GM10248 (cell line): ENCODE results near the gene ELP4.

Experiments used
- CTCF ChIA-PET: fragments of 300-600 bp; sonication (Branson Sonifier 250); formaldehyde crosslinking; extraction: SDS; loops from one replicate; lab custom pipeline; 2021; ENCODE audit warnings: antibody characterized with exemption; lab: Yijun Ruan, JAX
- POLR2A ChIA-PET: fragments of 350-650 bp; sonication (Branson Sonifier 250); formaldehyde crosslinking; extraction: SDS; loops from one replicate; lab custom pipeline; 2020; ENCODE audit warnings: antibody characterized with exemption; lab: Yijun Ruan, JAX
- DNase-seq: peaks from one replicate; pipeline ENCODE4 v3.0.0; 2012; ENCODE audit errors: extremely low spot score
- CTCF ChIP-seq: IDR thresholded peaks from 2 replicates; pipeline ENCODE4 v1.5.1; 2012; ENCODE audit warnings: mild to moderate bottlenecking, low read depth; ENCODE audit errors: extremely low read depth, missing control alignments, control extremely low read depth

The ELP4 gene

GRCh38 chr11:31802609-31802989 lies 293.0 kb downstream of the ELP4 start:
- ChIA-PET POLR2A (no interaction called here), CTCF (no interaction called here)
- no peak for TF ChIP-seq CTCF
- DNase-seq: peak; percentile 16

DNA sequence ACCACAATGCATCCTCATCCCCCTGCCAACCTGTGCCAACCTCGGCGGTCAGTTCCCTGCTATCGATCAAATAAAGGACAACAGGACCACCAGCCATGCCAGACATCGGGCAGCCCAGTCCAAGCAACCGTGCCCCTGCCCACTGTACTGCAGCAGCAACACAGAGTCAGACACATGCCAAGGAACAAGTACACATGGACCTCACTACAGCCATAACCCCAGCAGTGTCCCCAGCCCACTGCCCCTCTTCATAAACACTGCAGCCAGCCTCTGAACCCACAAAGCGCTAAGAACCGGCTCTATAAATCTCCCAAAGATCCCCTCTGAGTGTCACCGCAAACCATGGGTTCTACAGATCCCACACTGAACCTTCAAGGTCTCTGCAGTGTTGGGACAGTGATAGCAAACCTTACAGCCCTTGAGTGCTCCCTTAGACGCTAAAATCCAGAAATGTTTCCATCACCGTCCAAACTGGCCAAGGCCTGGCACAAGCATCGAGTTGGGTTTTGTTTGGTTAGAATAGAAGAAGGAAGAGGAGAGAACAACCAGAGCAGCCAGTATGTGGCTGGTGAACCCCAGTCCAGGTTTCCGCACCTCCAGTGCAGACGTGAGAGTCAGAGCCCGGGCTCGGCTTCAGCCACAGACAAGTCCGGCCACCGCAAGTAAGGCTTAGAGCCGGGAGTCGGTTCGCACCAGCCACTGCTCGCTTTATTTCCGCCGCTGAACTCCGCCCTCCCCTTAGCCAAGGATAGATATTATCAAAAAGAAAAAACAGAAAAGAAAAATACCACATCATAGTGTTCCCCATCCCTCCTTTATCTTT lies 293.6 kb downstream of the ELP4 start:
- no peak for TF ChIP-seq CTCF
- CTCF ChIA-PET: interaction anchor here (1.1 kb wide), 1 partner anchor 38 kb away, joined by 3 read pairs; no protein-coding TSS in a partner anchor
- POLR2A ChIA-PET: no interaction called here
- DNase-seq: peak; percentile 22

- POLR2A ChIA-PET: no interaction called here
- DNase-seq: no peak
- CTCF ChIA-PET: interaction anchor here (1.1 kb wide), 1 partner anchor 38 kb away, joined by 3 read pairs; no protein-coding TSS in a partner anchor
- TF ChIP-seq CTCF: no peak
Observed at GRCh38 chr11:31803813-31804311, 294.3 kb downstream of the ELP4 start.

GRCh38 chr11:31804312-31805036 lies 294.9 kb downstream of the ELP4 start:
- CTCF ChIA-PET: interaction anchor here (0.6 to 1.1 kb wide), 2 partner anchors 37 to 374 kb away, joined by 3 read pairs; no protein-coding TSS in a partner anchor
- DNase-seq: peak; percentile 16
- no peak for TF ChIP-seq CTCF
- POLR2A ChIA-PET: no interaction called here

DNA sequence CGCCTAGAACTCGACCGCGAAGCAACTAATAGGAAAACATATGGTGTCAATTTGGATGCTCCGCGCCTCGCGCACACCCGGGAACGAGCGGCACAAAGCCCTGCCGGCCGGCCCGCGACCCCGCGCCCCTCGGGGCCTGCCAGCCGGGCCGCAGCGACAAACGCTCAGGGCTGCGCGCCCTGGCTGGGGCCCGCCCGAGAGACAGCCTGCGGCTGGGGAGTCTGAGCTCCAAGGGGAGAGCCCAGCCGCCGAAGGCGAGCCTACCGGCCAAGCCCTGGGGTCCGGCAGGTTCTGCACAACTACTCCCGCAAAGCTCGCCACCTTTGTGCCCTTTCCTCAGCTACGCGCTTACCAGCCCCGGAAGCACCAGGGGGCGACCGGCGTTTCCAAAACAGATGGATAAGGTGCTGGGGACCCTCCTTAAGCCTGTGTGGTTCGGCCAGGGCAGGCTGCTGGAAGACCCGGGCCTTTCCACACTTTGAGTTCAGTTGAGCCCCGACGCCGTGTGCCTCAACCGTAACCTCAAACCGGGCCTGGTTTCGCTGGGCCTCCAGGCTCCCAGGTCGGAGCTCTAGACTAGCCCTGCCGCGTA lies 295.6 kb downstream of the ELP4 start:
- CTCF ChIA-PET: interaction anchor here (0.6 kb wide), 1 partner anchor 373 kb away, joined by 3 read pairs; no protein-coding TSS in a partner anchor

More for the DNA sequence above, 295.6 kb downstream of the ELP4 start:
- POLR2A ChIA-PET: no interaction called here
- no peak for TF ChIP-seq CTCF
- DNase-seq: peak; percentile 22
